Effector memory CD4-positive, alpha-beta T cell (primary cell): ENCODE measurements around the gene ATXN1.
A peak's percentile ranks its signal among the peaks of the same experiment; 100 is the strongest.

Experiments used
- DNase-seq, 3 donors: peaks; one replicate each; pipeline ENCODE4 v3.0.0-alpha.2; 2020
- H3K27ac ChIP-seq: 2 replicates; pipeline ENCODE4 v1.7.0; 2013; ENCODE audit warnings: mild to moderate bottlenecking, low read length, moderate library complexity; ENCODE audit not compliant: insufficient read depth, poor library complexity, severe bottlenecking
- H3K27me3 ChIP-seq: replicated peaks from 2 replicates; pipeline ENCODE4 v1.7.0; 2013; ENCODE audit warnings: mild to moderate bottlenecking, low read length; ENCODE audit not compliant: insufficient read depth, control insufficient read depth, poor library complexity, severe bottlenecking
- H3K36me3 ChIP-seq: 2 replicates; pipeline ENCODE4 v1.7.0; 2013; ENCODE audit warnings: mild to moderate bottlenecking, low read length, moderate library complexity; ENCODE audit not compliant: control insufficient read depth, insufficient read depth
- H3K4me1 ChIP-seq: 2 replicates; pipeline ENCODE4 v1.7.0; 2013; ENCODE audit warnings: low read length, mild to moderate bottlenecking; ENCODE audit not compliant: control insufficient read depth, insufficient read depth, poor library complexity, severe bottlenecking
- H3K4me3 ChIP-seq: 2 replicates; pipeline ENCODE4 v1.7.0; 2013; ENCODE audit warnings: low read length, low read depth, mild to moderate bottlenecking; ENCODE audit not compliant: insufficient read depth, poor library complexity, severe bottlenecking
- H3K9me3 ChIP-seq: 2 replicates; pipeline ENCODE4 v1.7.0; 2013; ENCODE audit warnings: mild to moderate bottlenecking, low read length, moderate library complexity; ENCODE audit not compliant: control insufficient read depth

ATXN1 gene

DNA sequence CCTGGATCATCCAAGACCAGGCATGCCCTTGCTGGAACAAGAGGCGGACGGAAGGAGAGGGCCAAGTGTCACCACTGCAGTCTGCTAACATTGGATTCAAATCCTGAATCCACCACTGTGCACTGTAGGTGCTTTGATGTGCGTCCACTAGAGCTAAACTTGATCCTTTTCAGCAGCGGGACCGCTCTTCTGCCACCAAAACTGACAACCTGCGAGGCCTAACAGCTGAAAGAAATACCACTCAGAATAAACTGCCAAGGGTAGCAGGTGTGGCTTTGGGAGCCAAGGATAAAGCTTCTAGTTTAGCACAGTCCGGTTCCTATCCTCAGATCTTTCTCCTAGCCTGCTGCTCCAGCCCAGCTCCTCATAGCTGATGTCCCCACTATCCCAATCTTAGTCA lies 108.0 kb downstream of the ATXN1 start:
- Histone ChIP-seq H3K9me3 (no peaks in the 10 kb centered on the region), H3K27ac (no peak overlapping the region), H3K27me3 (no peaks in the 10 kb centered on the region), H3K36me3 (no peaks in the 10 kb centered on the region), H3K4me1 (peaks cover 39% of the 10 kb centered on the region), H3K4me3 (no peak overlapping the region)
- no peak for DNase-seq

DNA sequence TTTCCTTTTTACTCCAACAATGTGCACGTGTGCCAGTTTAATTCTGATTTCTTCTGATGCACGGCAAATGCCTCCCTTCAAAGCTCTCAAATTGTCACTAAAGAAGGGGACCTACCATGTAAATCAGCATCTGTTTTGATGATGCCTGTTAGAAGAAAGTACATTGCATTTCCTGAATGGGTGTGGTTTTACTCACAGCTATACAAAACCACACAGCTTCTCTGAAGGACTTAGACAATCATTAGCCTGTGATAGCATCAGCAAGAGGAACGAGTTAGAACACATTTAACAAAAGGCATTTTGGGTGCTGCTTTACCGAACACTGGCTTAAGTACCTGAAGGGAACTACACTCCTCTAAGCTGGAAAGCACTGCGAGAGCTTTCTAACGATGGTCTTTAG lies 109.4 kb downstream of the ATXN1 start:
- H3K9me3 ChIP-seq, result no peaks in the 10 kb centered on the region
- peak in 1 of 3 donors; percentile 7 for DNase-seq
- peaks cover 33% of the 10 kb centered on the region for H3K4me1 ChIP-seq
- H3K4me3 ChIP-seq, result no peak overlapping the region
- no peaks in the 10 kb centered on the region for H3K36me3 ChIP-seq
- no peaks in the 10 kb centered on the region for H3K27me3 ChIP-seq
- peak overlapping the region; percentile 54 for H3K27ac ChIP-seq

DNA sequence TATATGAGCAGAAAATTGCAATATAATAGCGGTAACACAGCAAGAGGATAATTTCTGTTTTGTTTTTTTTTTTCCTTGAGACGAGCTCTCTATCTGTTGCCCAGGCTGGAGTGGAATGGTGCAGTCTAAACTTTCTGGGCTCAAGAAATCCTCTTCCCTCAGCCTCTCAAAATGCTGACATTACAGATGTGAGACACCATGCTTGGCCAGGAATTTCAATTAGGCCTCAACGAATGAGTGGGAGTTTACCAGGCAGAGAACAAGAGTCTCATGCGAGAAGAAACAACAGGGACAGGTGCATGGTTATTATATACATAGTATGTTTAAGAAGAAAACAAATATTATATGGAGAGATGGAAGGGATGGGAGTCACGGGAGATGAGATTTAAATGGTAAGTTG lies 111.4 kb downstream of the ATXN1 start:
- Histone ChIP-seq H3K4me1 (peaks cover 28% of the 10 kb centered on the region), H3K9me3 (no peaks in the 10 kb centered on the region), H3K36me3 (no peaks in the 10 kb centered on the region), H3K4me3 (no peak overlapping the region), H3K27ac (no peak overlapping the region), H3K27me3 (no peaks in the 10 kb centered on the region)
- no peak for DNase-seq

DNA sequence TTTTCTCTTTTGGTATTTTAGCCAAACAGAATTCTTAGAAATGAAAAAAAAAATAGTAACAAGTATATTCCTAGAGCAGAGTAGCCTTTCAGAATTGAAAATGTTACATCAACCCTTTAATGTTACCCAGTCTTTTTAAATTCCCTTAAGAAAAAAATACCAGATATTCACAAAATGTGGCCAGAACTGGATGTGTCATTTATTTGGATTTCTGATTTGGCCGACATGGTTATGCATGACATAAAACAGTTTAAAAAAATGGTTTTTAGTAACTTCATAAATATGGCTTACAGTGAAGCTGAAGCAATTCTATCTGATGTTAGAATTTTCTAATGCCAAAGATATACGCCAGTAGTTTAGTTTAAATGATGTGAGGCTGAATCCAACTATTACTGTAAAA lies 112.0 kb downstream of the ATXN1 start:
- Histone ChIP-seq H3K4me3 (no peak overlapping the region), H3K36me3 (no peaks in the 10 kb centered on the region), H3K4me1 (peaks cover 23% of the 10 kb centered on the region), H3K27ac (no peak overlapping the region), H3K27me3 (no peaks in the 10 kb centered on the region), H3K9me3 (no peaks in the 10 kb centered on the region)
- no peak for DNase-seq

DNA sequence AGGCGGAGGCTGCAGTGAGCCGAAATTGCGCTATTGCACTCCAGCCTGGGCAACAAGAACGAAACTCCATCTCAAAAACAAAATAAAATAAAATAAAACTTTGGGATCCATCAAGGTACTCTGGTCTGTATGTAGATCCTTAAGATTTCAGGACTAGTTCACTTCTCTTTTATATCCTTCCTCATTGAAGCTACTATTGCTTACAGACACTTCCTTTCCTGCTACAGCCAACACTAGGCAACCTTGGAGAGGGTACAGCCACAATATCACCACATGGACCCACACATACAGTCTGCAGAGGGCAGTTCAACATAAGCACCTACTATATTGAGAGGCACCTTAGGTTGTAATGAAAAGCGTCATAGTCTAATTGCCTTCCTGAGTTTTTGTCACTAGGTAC lies 113.3 kb downstream of the ATXN1 start:
- Histone ChIP-seq H3K27me3 (no peaks in the 10 kb centered on the region), H3K4me1 (peaks cover 11% of the 10 kb centered on the region), H3K27ac (no peak overlapping the region), H3K4me3 (no peak overlapping the region), H3K9me3 (no peaks in the 10 kb centered on the region), H3K36me3 (no peaks in the 10 kb centered on the region)
- DNase-seq, result no peak

DNA sequence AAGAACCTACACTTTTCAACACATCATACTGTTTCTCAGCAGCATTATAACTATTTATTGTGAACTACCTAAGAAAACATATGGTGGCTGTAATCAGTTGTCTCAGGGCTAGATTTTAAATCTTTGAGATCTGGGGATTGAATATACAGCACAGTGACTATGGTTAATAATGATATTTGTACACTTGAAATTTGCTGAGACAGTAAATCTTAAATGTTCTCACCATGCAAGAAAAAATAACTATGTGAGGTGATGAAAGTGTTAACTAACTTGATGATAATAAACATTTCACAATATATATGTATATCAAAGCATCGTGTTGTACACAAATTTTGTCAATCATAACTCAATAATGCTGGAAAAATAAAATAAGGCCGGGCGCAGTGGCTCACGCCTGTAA lies 113.8 kb downstream of the ATXN1 start:
- DNase-seq, result no peak
- Histone ChIP-seq H3K4me3 (no peak overlapping the region), H3K27ac (no peak overlapping the region), H3K36me3 (no peaks in the 10 kb centered on the region), H3K4me1 (peaks cover 5% of the 10 kb centered on the region), H3K9me3 (no peaks in the 10 kb centered on the region), H3K27me3 (no peaks in the 10 kb centered on the region)

DNA sequence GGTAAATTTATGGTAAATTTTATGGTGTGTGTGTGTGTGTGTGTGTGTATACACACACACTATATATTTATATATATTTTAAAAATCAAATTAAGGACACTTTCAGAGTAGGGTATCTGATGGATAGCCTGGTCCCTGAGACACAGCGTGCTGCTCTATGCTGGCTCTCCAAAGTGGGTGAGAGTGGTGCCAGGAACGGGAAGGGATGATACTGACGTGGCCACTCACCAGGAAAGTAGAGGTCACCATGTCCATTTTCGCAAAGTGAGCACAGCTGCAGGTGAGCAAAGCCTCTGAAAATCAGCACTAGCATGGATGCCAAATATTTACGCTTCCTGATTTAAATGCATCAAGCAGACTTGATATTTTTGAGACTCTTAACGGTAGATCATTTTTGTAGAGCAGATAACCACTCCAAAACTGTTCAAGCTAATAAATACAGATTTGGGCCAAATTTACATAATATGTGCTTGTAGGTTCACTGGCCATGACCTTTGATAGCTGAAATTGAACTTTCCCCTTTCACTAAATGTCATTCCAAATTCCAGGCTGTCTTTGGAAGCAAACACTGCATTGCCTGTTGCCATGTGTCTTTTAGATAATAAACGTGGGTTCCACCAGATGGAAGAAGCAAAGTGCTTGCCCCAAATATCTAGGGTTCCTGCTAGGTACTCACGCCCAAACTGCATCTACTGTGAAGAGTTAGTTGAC lies 116.6 kb downstream of the ATXN1 start:
- H3K4me1 ChIP-seq, result no peaks in the 10 kb centered on the region
- no peak overlapping the region for H3K27ac ChIP-seq
- H3K36me3 ChIP-seq, result no peaks in the 10 kb centered on the region
- H3K9me3 ChIP-seq, result no peaks in the 10 kb centered on the region
- no peak for DNase-seq
- H3K27me3 ChIP-seq, result no peaks in the 10 kb centered on the region
- no peak overlapping the region for H3K4me3 ChIP-seq

DNA sequence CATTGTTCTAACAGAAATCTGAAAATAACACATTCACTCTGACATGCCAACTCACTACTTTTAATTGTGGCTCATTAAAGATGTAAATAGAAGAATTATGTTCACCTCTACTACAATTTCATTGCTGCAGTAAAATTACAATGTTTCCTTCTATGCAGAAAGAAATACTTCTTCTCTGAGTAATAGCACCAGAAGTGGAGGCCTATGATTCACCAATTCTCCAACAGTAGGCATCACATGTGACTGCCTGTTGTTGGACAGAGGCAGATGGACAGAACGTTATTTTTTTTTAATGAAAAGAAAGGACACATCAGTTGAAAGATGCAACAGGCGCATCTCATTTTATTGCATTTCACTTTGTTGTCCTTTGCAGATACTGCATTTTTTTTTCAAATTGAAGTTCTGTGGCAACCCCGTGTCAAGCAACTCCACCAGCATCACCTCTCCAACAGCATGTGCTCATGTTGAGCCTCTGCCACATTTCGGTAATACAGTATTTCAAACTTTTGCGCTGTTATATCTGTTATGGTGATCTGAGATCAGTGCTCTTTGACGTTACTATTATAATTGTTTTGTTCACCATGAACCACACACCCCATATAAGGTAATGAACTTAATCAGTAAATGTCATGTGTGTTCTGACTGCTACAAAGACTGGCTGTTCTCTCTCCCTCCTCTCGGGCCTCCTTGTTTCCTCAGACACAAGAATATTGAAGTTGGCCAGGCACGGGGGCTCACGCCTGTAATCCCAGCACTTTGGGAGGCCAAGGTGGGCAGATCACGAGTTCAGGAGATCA lies 121.4 kb downstream of the ATXN1 start:
- DNase-seq, result no peak

DNA sequence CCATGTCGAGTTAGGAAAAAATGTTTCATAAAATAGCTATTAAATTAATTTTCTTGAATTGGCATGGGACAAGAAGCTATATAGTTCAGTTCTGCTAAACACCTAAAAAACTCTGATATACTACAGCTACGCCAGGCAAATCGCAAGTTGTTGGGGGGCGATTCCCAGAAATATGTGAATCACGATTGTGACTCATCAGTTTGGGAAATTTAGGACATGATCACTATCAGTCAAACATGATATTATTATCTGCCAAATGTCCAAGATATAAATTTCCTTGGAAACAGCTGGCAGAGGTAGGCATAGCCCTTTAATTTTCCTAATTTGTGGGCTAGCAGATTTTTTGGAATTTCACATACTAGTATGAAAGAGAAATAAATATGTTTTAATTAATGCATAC lies 123.6 kb downstream of the ATXN1 start:
- no peaks in the 10 kb centered on the region for H3K36me3 ChIP-seq
- H3K27ac ChIP-seq, result no peak overlapping the region
- H3K27me3 ChIP-seq, result no peaks in the 10 kb centered on the region
- no peak overlapping the region for H3K4me3 ChIP-seq
- no peaks in the 10 kb centered on the region for H3K4me1 ChIP-seq
- H3K9me3 ChIP-seq, result no peaks in the 10 kb centered on the region
- no peak for DNase-seq

More for the DNA sequence above, 121.4 kb downstream of the ATXN1 start:
- no peaks in the 10 kb centered on the region for H3K27me3 ChIP-seq
- no peaks in the 10 kb centered on the region for H3K4me1 ChIP-seq
- H3K27ac ChIP-seq, result no peak overlapping the region
- H3K36me3 ChIP-seq, result no peaks in the 10 kb centered on the region
- H3K9me3 ChIP-seq, result no peaks in the 10 kb centered on the region
- H3K4me3 ChIP-seq, result no peak overlapping the region

DNA sequence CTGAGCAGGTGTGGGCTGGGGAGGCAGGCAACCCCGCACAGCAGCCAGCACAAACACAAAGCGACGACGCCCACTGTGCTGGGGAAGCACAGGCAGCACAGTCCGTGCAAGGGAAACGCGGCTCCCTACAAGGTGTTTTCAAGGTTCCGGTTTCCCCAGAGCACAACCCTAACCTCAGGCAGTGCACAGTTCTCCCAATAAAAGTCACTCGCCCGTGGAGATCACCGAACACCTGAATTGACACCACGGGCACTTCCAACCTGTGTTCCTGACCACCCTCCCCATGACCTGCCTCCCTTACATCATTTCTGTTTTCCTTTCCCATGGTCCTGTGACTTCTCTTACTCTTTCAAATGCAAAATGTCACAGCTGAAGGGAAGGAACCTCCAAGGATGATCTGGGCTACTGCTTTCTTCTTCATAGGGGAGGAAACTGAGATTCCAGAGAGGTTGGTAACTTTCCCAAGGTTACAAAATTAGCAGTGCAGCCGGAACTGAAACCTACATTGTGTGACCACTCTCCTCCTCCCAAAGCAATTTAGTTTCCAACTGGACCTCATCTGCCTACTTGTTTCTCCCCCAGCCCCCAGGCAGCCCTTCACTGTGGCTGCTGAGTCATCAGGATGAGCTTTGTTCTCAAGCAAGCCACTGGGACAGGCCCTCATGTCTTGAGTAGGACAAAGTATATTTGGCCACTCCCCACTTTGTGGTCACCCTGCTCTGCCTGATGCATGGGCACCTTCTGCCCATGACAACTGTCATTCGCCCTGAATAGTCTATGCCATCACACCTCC lies 125.3 kb downstream of the ATXN1 start:
- H3K4me1 ChIP-seq, result no peaks in the 10 kb centered on the region
- no peaks in the 10 kb centered on the region for H3K27me3 ChIP-seq
- no peak for DNase-seq
- no peak overlapping the region for H3K27ac ChIP-seq
- H3K36me3 ChIP-seq, result no peaks in the 10 kb centered on the region
- H3K9me3 ChIP-seq, result no peaks in the 10 kb centered on the region
- no peak overlapping the region for H3K4me3 ChIP-seq
